Erythroblast (primary cell): ENCODE data around the gene SDK2.

Experiments
- GATA1 ChIP-seq: IDR thresholded peaks from 2 replicates; pipeline ENCODE4 v1.6.1; 2011; ENCODE audit warnings: low read depth, mild to moderate bottlenecking, control low read depth, low read length, moderate library complexity
- POLR2A ChIP-seq: IDR thresholded peaks from 2 replicates; pipeline ENCODE4 v1.6.1; 2011; ENCODE audit warnings: mild to moderate bottlenecking, low read length

- TF ChIP-seq POLR2A (peak; percentile 74), GATA1 (no peak)
Observed at GRCh38 chr17:73311781-73312641, 332.2 kb downstream of the SDK2 start, which contains the start of gene CDC42EP4.
